BE2C (cell line): ENCODE measurements around the gene DNA2.

ENCODE experiments used
- DNase-seq: peaks from one replicate; pipeline ENCODE4 v3.0.0-alpha.2; 2020
- H3K27me3 ChIP-seq: fragments of 250-450 bp; sonication (Bioruptor Pico); 2 replicates; pipeline ENCODE4 v1.5.1; 2020; ENCODE audit warnings: mild to moderate bottlenecking
- H3K36me3 ChIP-seq: fragments of 250-450 bp; sonication (Bioruptor Pico); 2 replicates; pipeline ENCODE4 v1.5.1; 2020; ENCODE audit warnings: mild to moderate bottlenecking
- H3K4me1 ChIP-seq: fragments of 250-450 bp; sonication (Bioruptor Pico); 2 replicates; pipeline ENCODE4 v1.5.1; 2020
- H3K4me3 ChIP-seq: 2 replicates; pipeline ENCODE4 v1.5.1; 2011; ENCODE audit warnings: low read depth, low read length
- H3K9me3 ChIP-seq: fragments of 250-450 bp; sonication (Bioruptor Pico); 2 replicates; pipeline ENCODE4 v1.5.1; 2020
- TF ChIP-seq, protein P1 (sequence below): IDR thresholded peaks from 2 replicates; pipeline ENCODE4 v1.5.1; 2012; ENCODE audit warnings: mild to moderate bottlenecking, low read depth, low read length

DNA2 gene

DNA sequence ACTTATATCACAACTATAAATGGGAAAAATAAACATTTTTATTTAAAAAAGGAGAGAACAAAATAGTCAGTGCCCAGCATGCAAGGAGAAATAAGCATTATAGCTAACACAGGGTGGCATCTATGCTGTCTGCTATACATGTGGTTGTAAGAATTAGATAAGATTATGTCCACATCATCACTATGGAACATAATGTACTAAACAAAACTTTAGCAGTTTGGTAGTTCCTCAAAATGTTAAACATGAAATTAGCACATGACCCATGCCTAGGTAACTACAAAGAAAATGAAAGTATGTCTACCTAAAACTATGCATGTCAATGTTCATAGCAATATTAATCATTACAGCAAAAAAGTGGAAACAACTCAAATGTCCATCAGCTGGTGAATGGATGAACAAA lies 36.0 kb downstream of the DNA2 start:
- no peak for DNase-seq
- Histone ChIP-seq H3K9me3 (no peaks in the 10 kb centered on the region), H3K36me3 (peaks cover 37% of the 10 kb centered on the region), H3K4me3 (no peak overlapping the region), H3K4me1 (no peaks in the 10 kb centered on the region), H3K27me3 (no peaks in the 10 kb centered on the region)
- TF ChIP-seq, protein P1, sequence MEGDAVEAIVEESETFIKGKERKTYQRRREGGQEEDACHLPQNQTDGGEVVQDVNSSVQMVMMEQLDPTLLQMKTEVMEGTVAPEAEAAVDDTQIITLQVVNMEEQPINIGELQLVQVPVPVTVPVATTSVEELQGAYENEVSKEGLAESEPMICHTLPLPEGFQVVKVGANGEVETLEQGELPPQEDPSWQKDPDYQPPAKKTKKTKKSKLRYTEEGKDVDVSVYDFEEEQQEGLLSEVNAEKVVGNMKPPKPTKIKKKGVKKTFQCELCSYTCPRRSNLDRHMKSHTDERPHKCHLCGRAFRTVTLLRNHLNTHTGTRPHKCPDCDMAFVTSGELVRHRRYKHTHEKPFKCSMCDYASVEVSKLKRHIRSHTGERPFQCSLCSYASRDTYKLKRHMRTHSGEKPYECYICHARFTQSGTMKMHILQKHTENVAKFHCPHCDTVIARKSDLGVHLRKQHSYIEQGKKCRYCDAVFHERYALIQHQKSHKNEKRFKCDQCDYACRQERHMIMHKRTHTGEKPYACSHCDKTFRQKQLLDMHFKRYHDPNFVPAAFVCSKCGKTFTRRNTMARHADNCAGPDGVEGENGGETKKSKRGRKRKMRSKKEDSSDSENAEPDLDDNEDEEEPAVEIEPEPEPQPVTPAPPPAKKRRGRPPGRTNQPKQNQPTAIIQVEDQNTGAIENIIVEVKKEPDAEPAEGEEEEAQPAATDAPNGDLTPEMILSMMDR, result no peak

DNA sequence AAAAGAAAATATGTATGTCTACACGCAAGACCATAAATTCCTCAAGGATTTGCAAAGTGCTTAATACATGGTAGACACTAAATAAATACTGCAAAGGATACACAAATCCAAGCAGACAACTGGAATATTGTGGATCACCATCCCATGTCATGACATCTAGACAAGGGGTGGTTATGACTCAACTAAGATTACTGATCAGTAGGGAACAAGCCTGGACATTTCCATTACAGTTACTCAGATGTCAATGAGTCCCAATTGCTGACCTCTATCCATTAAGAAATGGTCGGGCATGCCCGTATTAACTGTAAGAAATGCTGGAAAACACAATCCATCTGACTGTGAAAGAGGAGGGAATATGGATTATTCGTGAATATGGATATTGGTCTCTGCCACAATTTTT lies 37.1 kb downstream of the DNA2 start:
- DNase-seq, result no peak
- no peaks in the 10 kb centered on the region for H3K9me3 ChIP-seq
- H3K4me1 ChIP-seq, result no peaks in the 10 kb centered on the region
- H3K36me3 ChIP-seq, result peaks cover 43% of the 10 kb centered on the region
- no peak overlapping the region for H3K4me3 ChIP-seq
- TF ChIP-seq, protein P1, result no peak
- no peaks in the 10 kb centered on the region for H3K27me3 ChIP-seq

DNA sequence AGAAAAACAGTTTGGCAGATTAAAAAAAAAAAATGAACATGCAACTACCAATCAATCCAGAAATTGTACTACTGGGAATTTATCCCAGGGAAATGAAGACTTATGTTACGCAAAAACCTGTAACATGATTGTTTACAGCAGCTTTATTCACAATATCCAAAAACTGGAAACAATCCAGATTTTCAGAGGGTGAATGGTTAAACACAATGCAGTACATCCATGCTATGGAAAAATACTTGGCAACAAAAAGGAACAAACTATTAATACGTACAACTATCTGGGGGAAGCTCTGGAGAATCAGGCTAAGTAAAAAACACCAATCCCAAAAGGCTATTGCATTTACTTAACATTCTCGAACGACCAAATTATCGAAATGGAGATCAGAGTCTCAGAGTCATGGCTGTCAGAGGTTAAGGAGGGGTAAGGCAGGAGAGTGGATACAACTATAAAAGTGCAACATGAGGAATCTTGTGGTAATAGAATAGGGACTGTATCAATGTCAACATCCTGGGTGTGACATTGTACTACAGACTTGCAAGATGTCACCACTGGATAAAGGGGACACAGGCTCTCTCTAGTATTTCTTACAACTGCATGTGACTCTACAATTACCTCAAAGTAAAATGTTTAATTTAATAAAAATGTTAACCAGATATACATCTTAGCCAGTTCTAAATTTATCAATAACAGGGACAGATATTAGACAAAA lies 43.2 kb downstream of the DNA2 start:
- Histone ChIP-seq H3K36me3 (peaks cover 27% of the 10 kb centered on the region), H3K27me3 (no peaks in the 10 kb centered on the region), H3K4me1 (no peaks in the 10 kb centered on the region), H3K4me3 (no peak overlapping the region), H3K9me3 (no peaks in the 10 kb centered on the region)
- TF ChIP-seq, protein P1, result no peak
- no peak for DNase-seq

DNA sequence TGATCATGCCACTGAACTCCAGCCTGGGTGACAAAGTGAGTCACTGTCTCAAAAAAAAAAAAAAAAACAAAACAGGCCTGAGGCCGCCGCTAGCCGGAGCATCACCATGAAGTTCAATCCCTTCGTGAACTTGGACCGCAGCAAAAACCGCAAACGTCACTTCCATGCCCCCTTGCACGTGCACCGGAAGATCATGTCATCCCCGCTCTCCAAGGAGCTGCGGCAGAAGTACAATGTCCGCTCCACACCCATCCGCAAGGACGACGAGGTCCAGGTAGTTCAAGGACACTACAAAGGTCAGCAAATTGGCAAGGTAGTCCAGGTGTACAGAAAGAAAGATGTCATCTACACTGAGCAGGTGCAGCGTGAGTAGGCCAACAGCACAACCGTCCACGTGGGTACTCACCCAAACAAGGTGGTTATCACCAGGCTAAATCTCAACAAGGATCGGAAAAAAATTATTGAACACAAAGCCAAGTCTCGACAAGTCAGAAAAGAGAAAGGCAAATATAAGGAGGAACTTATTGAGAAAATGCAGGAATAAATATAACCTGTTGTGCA lies 47.2 kb downstream of the DNA2 start:
- DNase-seq, result no peak
- H3K36me3 ChIP-seq, result peaks cover 32% of the 10 kb centered on the region
- no peaks in the 10 kb centered on the region for H3K27me3 ChIP-seq
- TF ChIP-seq, protein P1, result no peak
- no peaks in the 10 kb centered on the region for H3K4me1 ChIP-seq
- no peak overlapping the region for H3K4me3 ChIP-seq
- no peaks in the 10 kb centered on the region for H3K9me3 ChIP-seq

DNA sequence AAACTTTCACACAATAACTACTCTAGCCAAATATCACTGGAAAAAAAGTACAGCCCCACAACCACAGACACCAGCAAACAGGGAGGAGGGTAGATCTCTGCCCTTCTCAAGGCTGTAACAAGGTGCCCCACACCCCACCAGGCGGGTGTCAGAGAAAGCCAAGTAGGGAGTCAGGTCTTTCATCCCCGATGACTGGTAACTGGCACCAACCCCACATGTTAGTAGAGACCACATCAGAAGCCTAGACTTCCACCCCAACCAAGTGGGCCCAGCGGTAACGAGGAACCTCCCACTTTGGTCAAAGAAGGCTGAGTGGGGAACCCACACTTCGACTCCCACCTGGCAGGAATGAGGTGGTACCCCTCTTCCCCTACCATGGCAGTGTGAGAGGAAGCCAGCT lies 48.3 kb downstream of the DNA2 start:
- DNase-seq, result no peak
- H3K4me3 ChIP-seq, result no peak overlapping the region
- H3K4me1 ChIP-seq, result no peaks in the 10 kb centered on the region
- TF ChIP-seq, protein P1, result no peak
- no peaks in the 10 kb centered on the region for H3K27me3 ChIP-seq
- peaks cover 37% of the 10 kb centered on the region for H3K36me3 ChIP-seq
- no peaks in the 10 kb centered on the region for H3K9me3 ChIP-seq

DNA sequence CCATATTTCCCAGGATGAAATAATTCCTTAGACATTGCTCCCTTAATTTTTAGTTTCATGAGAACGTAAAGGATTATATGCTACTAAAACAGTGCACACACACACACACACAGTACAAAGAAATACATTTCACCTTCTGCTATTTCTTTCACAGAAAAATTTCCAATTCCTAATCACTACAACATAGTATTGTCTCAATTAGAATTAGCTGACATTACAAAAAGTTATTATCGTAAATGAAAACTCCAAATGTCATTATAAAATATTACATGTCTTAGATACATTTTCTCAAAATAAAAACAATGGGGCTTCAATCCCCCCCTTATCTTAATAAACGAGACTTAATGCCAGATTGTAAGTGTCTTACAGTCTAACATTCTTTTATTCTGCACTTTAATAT lies 52.4 kb downstream of the DNA2 start:
- Histone ChIP-seq H3K4me3 (no peak overlapping the region), H3K27me3 (no peaks in the 10 kb centered on the region), H3K9me3 (no peaks in the 10 kb centered on the region), H3K4me1 (no peaks in the 10 kb centered on the region), H3K36me3 (peaks cover 46% of the 10 kb centered on the region)
- no peak for DNase-seq
- TF ChIP-seq, protein P1, result no peak
